Measurements from ENCODE around the gene PHETA2. TPM values are rescaled to one million over a fixed set of nuclear protein-coding genes. Genes with fewer than 3 reads are reported as not detected.

PHETA2 gene
- total and polyA plus RNA-seq, 2 donors (not counting 3 experiments of a cell fraction or from before 2014, with no cell fraction given), result 25.4 to 29.9 TPM

DNA sequence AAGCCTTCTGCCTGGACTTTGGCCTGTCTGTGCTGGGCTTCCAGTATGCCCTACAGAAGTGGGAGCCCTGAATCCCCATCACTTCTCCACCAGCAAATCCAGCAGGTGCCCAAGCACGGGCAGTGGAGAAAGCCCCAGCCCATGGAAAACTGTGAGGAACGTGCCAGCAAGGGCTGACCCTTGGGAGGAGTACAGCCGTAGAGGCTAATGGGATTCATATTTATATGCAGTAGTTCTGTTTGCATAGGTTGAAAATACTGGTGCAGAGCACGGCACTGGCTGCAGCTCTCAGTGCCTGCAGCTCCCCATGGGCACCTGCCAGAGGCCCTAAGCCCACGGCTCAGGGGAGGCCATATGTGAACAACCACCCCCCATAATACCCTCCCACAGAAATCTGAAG, 13.6 kb upstream of the PHETA2 start:
- dilution Hi-C loops (cut with MboI; ENCODE audit: extremely low pct_ligation_motif_present, low sequenced_read_pairs), result no loop called here

DNA sequence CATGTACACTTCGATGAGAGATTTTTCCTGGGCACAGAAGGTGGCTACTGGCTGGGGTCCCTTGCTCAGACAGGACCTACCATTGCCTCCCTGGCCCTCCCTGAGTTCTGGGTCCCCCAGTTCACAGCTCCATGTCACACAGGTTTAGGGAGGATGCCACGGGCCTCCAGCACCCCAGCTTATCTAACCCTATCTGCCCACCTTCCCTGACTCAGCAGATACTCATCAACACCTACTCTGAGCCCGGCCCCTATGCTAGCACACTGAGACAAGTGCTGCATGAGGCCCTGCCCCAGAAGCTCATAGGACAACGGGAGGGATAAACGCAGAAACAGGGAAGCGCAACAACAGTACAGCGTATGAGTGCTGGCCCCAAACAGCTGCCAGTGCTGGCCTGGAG, 13.0 kb upstream of the PHETA2 start:
- Histone ChIP-seq H3K4me3 (replicated peaks in 1 of 3; ENCODE audit: insufficient read depth in 1 of 3, low read depth in 1 of 3, low read length in 3 of 3) (no peak overlapping the region), H2AFZ (ENCODE audit: low read depth, low read length) (no peak overlapping the region), H3K9me1 (replicated peaks; ENCODE audit: control insufficient read depth, extremely low read depth, insufficient read depth, low read length) (no peaks in the 10 kb centered on the region), H3K27me3 (ENCODE audit: control insufficient read depth in 2 of 2, insufficient read depth in 2 of 2, low read length in 2 of 2) (no peaks in the 10 kb centered on the region), H4K20me1 (replicated peaks; ENCODE audit: control insufficient read depth, extremely low read depth, insufficient read depth, low read length) (no peaks in the 10 kb centered on the region), H3K9me3 (replicated peaks; ENCODE audit: control insufficient read depth, insufficient read depth, low read length) (no peaks in the 10 kb centered on the region), H3K4me1 (ENCODE audit: control insufficient read depth, extremely low read depth, insufficient read depth, low read length) (no peaks in the 10 kb centered on the region), H3K27ac (ENCODE audit: insufficient read depth, low read depth, low read length) (no peak overlapping the region), H3K9ac (replicated peaks; ENCODE audit: extremely low read depth, insufficient read depth, low read length) (no peak overlapping the region), H3K79me2 (ENCODE audit: control insufficient read depth, insufficient read depth, low read length) (no peaks in the 10 kb centered on the region), H3K4me2 (ENCODE audit: insufficient read depth, low read length) (no peak overlapping the region), H3K36me3 (ENCODE audit: control insufficient read depth in 2 of 2, extremely low read depth in 1 of 2, insufficient read depth in 2 of 2, low read length in 2 of 2) (peaks cover 5 to 9% of the 10 kb centered on the region in 2 experiments)
- DNase-seq (ENCODE audit: low read depth, low spot score) (no peak), FAIRE-seq (no peak)
- dilution Hi-C loops (cut with MboI; ENCODE audit: extremely low pct_ligation_motif_present, low sequenced_read_pairs), result no loop called here
- intact Hi-C loops (cut with micrococcal nuclease), result no loop called here
- POLR2A ChIA-PET, result no interaction called here
- no TSS peak for BruUV-seq (replicated peaks)
- TF ChIP-seq FOS (IDR thresholded peaks at IDR 0.05; ENCODE audit: borderline replicate concordance, insufficient read depth, low read length) (no peak), MYC (IDR thresholded peaks at IDR 0.05; ENCODE audit: low read depth, low read length) (no peak), JUN (IDR thresholded peaks at IDR 0.05; ENCODE audit: borderline replicate concordance, insufficient read depth, insufficient read length, low read depth) (no peak), POLR2AphosphoS5 (IDR thresholded peaks at IDR 0.05; ENCODE audit: insufficient read depth, low read depth, low read length) (no peak)
- TF ChIP-seq, protein P1, sequence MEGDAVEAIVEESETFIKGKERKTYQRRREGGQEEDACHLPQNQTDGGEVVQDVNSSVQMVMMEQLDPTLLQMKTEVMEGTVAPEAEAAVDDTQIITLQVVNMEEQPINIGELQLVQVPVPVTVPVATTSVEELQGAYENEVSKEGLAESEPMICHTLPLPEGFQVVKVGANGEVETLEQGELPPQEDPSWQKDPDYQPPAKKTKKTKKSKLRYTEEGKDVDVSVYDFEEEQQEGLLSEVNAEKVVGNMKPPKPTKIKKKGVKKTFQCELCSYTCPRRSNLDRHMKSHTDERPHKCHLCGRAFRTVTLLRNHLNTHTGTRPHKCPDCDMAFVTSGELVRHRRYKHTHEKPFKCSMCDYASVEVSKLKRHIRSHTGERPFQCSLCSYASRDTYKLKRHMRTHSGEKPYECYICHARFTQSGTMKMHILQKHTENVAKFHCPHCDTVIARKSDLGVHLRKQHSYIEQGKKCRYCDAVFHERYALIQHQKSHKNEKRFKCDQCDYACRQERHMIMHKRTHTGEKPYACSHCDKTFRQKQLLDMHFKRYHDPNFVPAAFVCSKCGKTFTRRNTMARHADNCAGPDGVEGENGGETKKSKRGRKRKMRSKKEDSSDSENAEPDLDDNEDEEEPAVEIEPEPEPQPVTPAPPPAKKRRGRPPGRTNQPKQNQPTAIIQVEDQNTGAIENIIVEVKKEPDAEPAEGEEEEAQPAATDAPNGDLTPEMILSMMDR (IDR thresholded peaks at IDR 0.05; ENCODE audit: extremely low read depth in 1 of 2, insufficient read depth in 1 of 2, low read depth in 1 of 2, low read length in 2 of 2), result no peak
- TF ChIP-seq, protein P2, sequence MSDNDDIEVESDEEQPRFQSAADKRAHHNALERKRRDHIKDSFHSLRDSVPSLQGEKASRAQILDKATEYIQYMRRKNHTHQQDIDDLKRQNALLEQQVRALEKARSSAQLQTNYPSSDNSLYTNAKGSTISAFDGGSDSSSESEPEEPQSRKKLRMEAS (IDR thresholded peaks at IDR 0.05; ENCODE audit: insufficient read depth, insufficient read length), result no peak
- CTCF ChIA-PET, result interaction anchor here (0.7 kb wide), 1 partner anchor 41 kb away, joined by 4 read pairs; no protein-coding TSS in a partner anchor

More for the DNA sequence above, 13.6 kb upstream of the PHETA2 start:
- Histone ChIP-seq H3K4me3 (replicated peaks in 1 of 3; ENCODE audit: insufficient read depth in 1 of 3, low read depth in 1 of 3, low read length in 3 of 3) (no peak overlapping the region), H3K79me2 (ENCODE audit: control insufficient read depth, insufficient read depth, low read length) (no peaks in the 10 kb centered on the region), H3K4me1 (ENCODE audit: control insufficient read depth, extremely low read depth, insufficient read depth, low read length) (no peaks in the 10 kb centered on the region), H3K4me2 (ENCODE audit: insufficient read depth, low read length) (no peak overlapping the region), H4K20me1 (replicated peaks; ENCODE audit: control insufficient read depth, extremely low read depth, insufficient read depth, low read length) (no peaks in the 10 kb centered on the region), H3K27me3 (ENCODE audit: control insufficient read depth in 2 of 2, insufficient read depth in 2 of 2, low read length in 2 of 2) (no peaks in the 10 kb centered on the region), H3K27ac (ENCODE audit: insufficient read depth, low read depth, low read length) (no peak overlapping the region), H3K9me1 (replicated peaks; ENCODE audit: control insufficient read depth, extremely low read depth, insufficient read depth, low read length) (no peaks in the 10 kb centered on the region), H3K9me3 (replicated peaks; ENCODE audit: control insufficient read depth, insufficient read depth, low read length) (no peaks in the 10 kb centered on the region), H3K9ac (replicated peaks; ENCODE audit: extremely low read depth, insufficient read depth, low read length) (no peak overlapping the region), H2AFZ (ENCODE audit: low read depth, low read length) (no peak overlapping the region), H3K36me3 (ENCODE audit: control insufficient read depth in 2 of 2, extremely low read depth in 1 of 2, insufficient read depth in 2 of 2, low read length in 2 of 2) (peaks cover 5 to 9% of the 10 kb centered on the region in 2 experiments)
- intact Hi-C loops (cut with micrococcal nuclease), result no loop called here
- ChIA-PET POLR2A (no interaction called here), CTCF (no interaction called here)
- DNase-seq (ENCODE audit: low read depth, low spot score), result no peak
- FAIRE-seq, result no peak
- TF ChIP-seq MYC (IDR thresholded peaks at IDR 0.05; ENCODE audit: low read depth, low read length) (no peak), POLR2A (IDR thresholded peaks at IDR 0.05; ENCODE audit: low read depth, low read length) (no peak)
- BruUV-seq (replicated peaks), result no TSS peak

Data from endothelial cell of umbilical vein (primary cell).